SK-N-MC (cell line): ENCODE data around the gene DAPK1.

Experiments
- DNase-seq: peaks from one replicate; pipeline ENCODE4 v3.0.0-alpha.2; 2011; ENCODE audit warnings: low read depth, low spot score
- H3K27ac ChIP-seq: fragments of 200-600 bp; sonication (generic); 2 replicates; pipeline ENCODE4 v1.5.1; 2016; ENCODE audit warnings: mixed run types
- H3K36me3 ChIP-seq: fragments of 200-600 bp; sonication (generic); 2 replicates; pipeline ENCODE4 v1.6.1; 2017; ENCODE audit warnings: antibody characterized with exemption, low read length, mixed read lengths; ENCODE audit not compliant: insufficient read depth
- H3K4me3 ChIP-seq: fragments of 200-600 bp; sonication (generic); 2 replicates; pipeline ENCODE4 v1.5.1; 2016
- H3K9ac ChIP-seq: fragments of 200-600 bp; sonication (generic); 2 replicates; pipeline ENCODE4 v1.8.0; 2017; ENCODE audit warnings: mixed run types, mixed read lengths; ENCODE audit not compliant: insufficient read length
- H3K9me3 ChIP-seq: fragments of 200-600 bp; sonication (generic); 2 replicates; pipeline ENCODE4 v1.6.1; 2017; ENCODE audit warnings: low read depth, mild to moderate bottlenecking, antibody characterized with exemption, low read length, moderate library complexity, mixed read lengths
- EZH2 ChIP-seq: fragments of 200-600 bp; sonication (generic); IDR thresholded peaks from one replicate; pipeline ENCODE4 v1.6.1; 2017; ENCODE audit warnings: antibody characterized with exemption
- FOXP2 ChIP-seq: optimal IDR thresholded peaks from 2 replicates; pipeline ENCODE3; 2011; ENCODE audit warnings: mild to moderate bottlenecking, moderate library complexity; ENCODE audit not compliant: insufficient read depth; ENCODE audit errors: extremely low read length, control extremely low read depth
- POLR2AphosphoS5 ChIP-seq: IDR thresholded peaks from 2 replicates; pipeline ENCODE4 v1.6.1; 2012; ENCODE audit warnings: mild to moderate bottlenecking, low read depth, low read length, borderline replicate concordance

Gene DAPK1

GRCh38 chr9:87672586-87672985, 174.9 kb downstream of the DAPK1 start:
- Histone ChIP-seq H3K36me3 (peaks cover 36% of the 10 kb centered on the region), H3K9ac (no peak overlapping the region), H3K27ac (no peak overlapping the region), H3K9me3 (no peaks in the 10 kb centered on the region), H3K4me3 (no peak overlapping the region)
- DNase-seq = no peak
- TF ChIP-seq EZH2 = no peak
- no peak for TF ChIP-seq FOXP2
- TF ChIP-seq POLR2AphosphoS5 = no peak

DNA sequence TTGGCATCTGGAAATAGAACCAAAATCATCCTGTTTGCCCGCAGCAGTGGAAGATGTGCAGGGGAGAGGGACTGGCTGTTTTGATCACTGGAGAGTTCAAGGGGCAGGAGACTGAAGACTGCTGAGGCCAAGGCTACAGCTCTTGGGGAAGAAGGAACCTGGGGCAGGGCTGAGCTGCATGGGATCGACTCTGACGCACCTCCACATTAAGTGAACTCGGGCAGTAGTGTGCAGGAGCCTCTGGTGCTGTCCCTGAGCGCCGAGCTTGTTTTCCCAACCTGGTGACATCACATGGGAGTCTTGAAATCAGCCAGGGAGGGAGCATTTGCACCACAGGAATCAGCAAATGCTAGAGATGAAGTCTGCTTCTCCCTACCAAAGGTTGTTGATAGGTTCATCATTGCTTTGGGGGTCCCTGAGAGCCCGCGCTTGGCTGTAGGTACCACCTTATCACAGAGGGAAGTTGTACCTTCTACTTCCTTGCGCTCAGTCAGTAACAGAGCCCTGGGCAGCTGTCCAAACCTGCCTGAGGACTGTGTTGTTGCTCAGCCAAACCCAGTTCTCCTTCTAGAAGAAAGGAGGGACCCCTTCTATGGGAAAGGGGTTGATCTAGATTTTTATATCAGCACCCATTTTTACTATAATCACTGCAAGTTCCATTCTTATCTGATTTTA, 175.9 kb downstream of the DAPK1 start:
- Histone ChIP-seq H3K9ac (no peak overlapping the region), H3K36me3 (peaks cover 26% of the 10 kb centered on the region), H3K27ac (no peak overlapping the region), H3K9me3 (no peaks in the 10 kb centered on the region), H3K4me3 (no peak overlapping the region)
- DNase-seq = no peak
- no peak for TF ChIP-seq EZH2
- no peak for TF ChIP-seq FOXP2
- no peak for TF ChIP-seq POLR2AphosphoS5

DNA sequence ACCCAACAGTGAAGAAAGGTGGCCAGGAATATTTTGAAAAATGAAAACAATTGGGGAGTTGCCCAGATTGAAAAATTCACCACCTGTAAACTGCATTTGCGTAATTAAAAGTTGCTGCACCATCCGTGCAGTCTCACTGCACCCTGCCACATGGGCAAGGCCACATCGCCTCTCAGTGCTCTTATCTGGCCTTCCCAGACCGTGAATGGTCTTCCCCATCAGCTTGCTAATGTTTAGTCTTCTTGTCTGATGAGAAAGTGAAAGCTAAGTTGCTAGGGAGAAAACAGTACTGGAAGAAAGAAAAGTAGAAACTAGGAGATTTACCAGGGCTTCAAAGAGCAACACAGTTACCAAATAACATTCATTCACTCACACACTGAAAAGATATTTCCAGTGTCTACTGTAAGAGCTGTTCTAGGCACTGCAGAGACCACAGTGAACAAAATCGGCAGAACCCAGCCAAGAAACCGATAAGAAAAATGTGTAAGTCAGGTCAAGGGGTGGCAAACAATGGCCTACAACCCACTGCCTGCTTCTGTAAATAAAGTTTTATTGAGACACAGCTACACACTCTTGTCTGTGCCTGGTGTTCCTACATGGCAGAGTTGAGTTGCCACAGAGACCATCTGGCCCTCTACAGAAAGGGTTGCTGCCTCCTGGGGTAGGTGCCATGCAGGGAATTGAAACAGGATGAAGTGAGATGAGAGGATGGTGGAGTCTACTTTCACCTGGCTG, 177.1 kb downstream of the DAPK1 start:
- Histone ChIP-seq H3K9me3 (no peaks in the 10 kb centered on the region), H3K4me3 (no peak overlapping the region), H3K27ac (no peak overlapping the region), H3K36me3 (peaks cover 17% of the 10 kb centered on the region; the same call in 1 of the 2 replicates), H3K9ac (no peak overlapping the region)
- TF ChIP-seq EZH2 (no peak), FOXP2 (no peak), POLR2AphosphoS5 (no peak)
- DNase-seq = no peak

- H3K9me3 ChIP-seq = no peaks in the 10 kb centered on the region
- H3K4me3 ChIP-seq = no peak overlapping the region
- DNase-seq = no peak
- TF ChIP-seq POLR2AphosphoS5 (no peak), FOXP2 (no peak), EZH2 (no peak)
- no peak overlapping the region for H3K27ac ChIP-seq
- peaks cover 15% of the 10 kb centered on the region; the same call in 1 of the 2 replicates for H3K36me3 ChIP-seq
- H3K9ac ChIP-seq = no peak overlapping the region
These were observed 178.3 kb downstream of the DAPK1 start for GRCh38 chr9:87675906-87676515.

- peaks cover 21% of the 10 kb centered on the region; the same call in 1 of the 2 replicates for H3K36me3 ChIP-seq
- H3K9ac ChIP-seq = no peak overlapping the region
- H3K27ac ChIP-seq = no peak overlapping the region
- TF ChIP-seq EZH2 = no peak
- no peak for TF ChIP-seq FOXP2
- no peak; the same call in 1 of the 2 replicates for TF ChIP-seq POLR2AphosphoS5
- DNase-seq = no peak
- no peak overlapping the region for H3K4me3 ChIP-seq
- H3K9me3 ChIP-seq = no peaks in the 10 kb centered on the region
These were observed 179.5 kb downstream of the DAPK1 start for GRCh38 chr9:87676976-87677775.

DNA sequence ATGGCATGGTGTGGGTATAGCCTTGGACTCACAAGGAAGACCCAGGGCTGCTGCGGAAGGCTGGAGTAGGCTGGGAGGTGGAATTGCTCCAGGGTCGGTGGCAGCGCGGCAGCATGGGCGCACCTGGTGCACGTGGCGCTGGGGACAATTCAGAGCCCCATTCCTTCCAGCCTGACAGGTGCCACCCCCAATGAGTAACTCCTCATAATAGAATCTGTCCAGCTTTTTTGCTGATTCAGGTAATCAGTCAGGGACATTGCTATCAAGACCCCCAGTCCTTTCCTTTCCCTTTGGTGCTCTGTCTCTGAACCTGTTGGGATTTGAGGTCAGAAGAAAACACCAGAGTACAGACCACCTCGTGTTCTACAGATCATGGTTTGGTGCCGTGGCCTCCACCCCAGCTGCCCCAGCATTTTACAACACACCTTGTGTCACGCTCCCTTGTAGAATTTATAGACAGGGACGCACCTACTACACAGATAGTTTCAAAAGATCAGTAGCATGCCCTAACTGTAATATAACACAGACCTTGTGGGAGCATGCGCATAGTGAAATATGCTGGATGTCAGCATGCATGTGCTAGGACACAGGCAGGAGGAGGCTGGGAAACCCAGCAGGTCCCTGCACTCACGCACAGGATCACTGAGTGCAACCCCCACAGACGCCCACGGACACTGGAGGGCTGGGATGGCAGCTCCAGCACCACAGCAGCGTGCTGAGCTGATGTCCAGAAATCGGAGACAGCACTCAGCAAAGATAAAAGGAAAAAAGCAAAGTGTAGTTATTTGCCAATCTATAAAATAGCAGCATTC, 180.3 kb downstream of the DAPK1 start:
- Histone ChIP-seq H3K9ac (no peak overlapping the region), H3K27ac (no peak overlapping the region), H3K9me3 (no peaks in the 10 kb centered on the region), H3K4me3 (no peak overlapping the region), H3K36me3 (peaks cover 20% of the 10 kb centered on the region; the same call in 1 of the 2 replicates)
- TF ChIP-seq POLR2AphosphoS5 (no peak), EZH2 (no peak), FOXP2 (no peak)
- no peak for DNase-seq

- no peak; the same call in 1 of the 2 replicates for TF ChIP-seq POLR2AphosphoS5
- TF ChIP-seq FOXP2 = no peak
- no peak for TF ChIP-seq EZH2
- Histone ChIP-seq H3K9me3 (no peaks in the 10 kb centered on the region), H3K27ac (no peak overlapping the region), H3K4me3 (no peak overlapping the region), H3K36me3 (peaks cover 26% of the 10 kb centered on the region; the same call in 1 of the 2 replicates), H3K9ac (no peak overlapping the region)
- DNase-seq = peak; percentile 67
These were observed 181.1 kb downstream of the DAPK1 start for GRCh38 chr9:87678650-87679355.
